ENCODE results near the gene HPCA. TPM values are rescaled to one million over a fixed set of nuclear protein-coding genes. Genes with fewer than 3 reads are reported as not detected.

The HPCA gene
- total and polyA plus RNA-seq, 2 of the 4 experiments (the other 2 are of a cell fraction), result 0.22 TPM; not detected in 1

DNA sequence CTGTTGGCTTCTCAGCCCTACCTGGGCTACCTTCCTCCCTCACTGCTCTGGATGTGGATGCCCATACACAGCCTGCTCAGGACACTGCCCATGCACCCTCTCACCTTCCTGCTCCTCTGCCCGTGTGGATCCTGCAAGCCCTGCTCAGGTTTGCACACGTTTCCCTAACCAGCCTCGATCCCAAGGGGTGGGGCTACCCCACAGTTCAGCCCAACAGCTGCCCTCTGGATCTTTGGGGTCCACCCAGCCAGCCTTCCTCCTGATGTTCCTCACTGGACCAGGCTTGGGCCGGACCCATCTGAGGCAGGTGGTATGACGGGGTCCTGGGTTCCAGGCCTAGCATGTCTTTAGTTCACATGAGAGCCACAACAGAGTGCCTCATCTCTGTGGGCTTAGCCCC is 10.2 kb downstream of the HPCA start:
- H3K79me1 ChIP-seq (ENCODE audit: low read depth in 1 of 2, low read length in 2 of 2), result peaks cover 0 to 9% of the 10 kb centered on the region in 2 experiments; a peak in 1 of 4 replicates
- no peak overlapping the region for H2BK120ac ChIP-seq (ENCODE audit: low read depth, low read length)
- H2BK15ac ChIP-seq (ENCODE audit: low read depth, low read length), result no peak overlapping the region
- ChIA-PET POLR2A (ENCODE audit: unreplicated experiment) (no interaction called here), CTCF (no interaction called here)
- no peak for ATAC-seq (ENCODE audit: low read depth)
- in situ Hi-C loops (cut with MboI; ENCODE audit: low sequenced_read_pairs), result no loop called here
- no peak overlapping the region for H3K14ac ChIP-seq (replicated peaks; ENCODE audit: low read depth, low read length)
- no peak overlapping the region for H2BK20ac ChIP-seq (ENCODE audit: low read depth, low read length)
- no peaks in the 10 kb centered on the region for H4K20me1 ChIP-seq (ENCODE audit: insufficient read depth, low read length)
- peaks cover 2% of the 10 kb centered on the region; the same call in 1 of the 2 replicates for H3K9me3 ChIP-seq (ENCODE audit: control insufficient read depth, insufficient read depth, low read length)
- H4K8ac ChIP-seq (ENCODE audit: low read depth in 2 of 2, low read length in 2 of 2), result no peak overlapping the region
- H3K18ac ChIP-seq (ENCODE audit: low read depth, low read length), result no peak overlapping the region
- no peak overlapping the region for H3K27ac ChIP-seq (ENCODE audit: insufficient read depth, low read length)
- intact Hi-C loops (cut with micrococcal nuclease), result no loop called here
- no peak overlapping the region for H2AFZ ChIP-seq (replicated peaks; ENCODE audit: low read length, poor library complexity)
- H3K23ac ChIP-seq (ENCODE audit: low read depth, low read length), result no peak overlapping the region
- DNase-seq, result no peak
- TF ChIP-seq FOS (IDR thresholded peaks at IDR 0.05; ENCODE audit: low read depth, low read length), result no peak
- no peak overlapping the region for H3K4me2 ChIP-seq (ENCODE audit: low read depth, low read length)
- H3K27me3 ChIP-seq (ENCODE audit: control insufficient read depth, insufficient read depth, low read length), result peaks cover 12% of the 10 kb centered on the region
- 91% methylated on average over 4 of the region's 5 CpGs; no CpG with 5 or more reads in 1 of the 2 experiments for WGBS, 2 experiments (ENCODE audit: extremely low coverage in 2 of 2, insufficient read length in 1 of 2)
- H4K5ac ChIP-seq (ENCODE audit: low read depth, low read length), result no peak overlapping the region
- H3K56ac ChIP-seq (ENCODE audit: extremely low read depth, insufficient read depth, low read length), result no peak overlapping the region
- peaks cover 6% of the 10 kb centered on the region; the same call in 1 of the 2 replicates for H3K9me1 ChIP-seq (ENCODE audit: insufficient read depth, low read length)
- H2AK9ac ChIP-seq (replicated peaks; ENCODE audit: low read depth, low read length, poor library complexity), result no peak overlapping the region
- H2AK5ac ChIP-seq (ENCODE audit: low read depth, low read length), result no peak overlapping the region
- no TSS peak for BruUV-seq (replicated peaks)
- H3K9ac ChIP-seq (ENCODE audit: low read depth, low read length), result no peak overlapping the region
- H3K36me3 ChIP-seq (ENCODE audit: control insufficient read depth, insufficient read depth, low read length), result peaks cover 1% of the 10 kb centered on the region; the same call in 1 of the 2 replicates
- dilution Hi-C loops (cut with HindIII; ENCODE audit: low sequenced_read_pairs, unreplicated experiment), result no loop called here
- H2BK5ac ChIP-seq (ENCODE audit: low read depth, low read length, poor library complexity, severe bottlenecking), result no peak overlapping the region
- no peak overlapping the region for H3K4me3 ChIP-seq (ENCODE audit: insufficient read depth, low read depth, low read length)
- peaks cover 2% of the 10 kb centered on the region; the same call in 1 of the 2 replicates for H3K4me1 ChIP-seq (ENCODE audit: control insufficient read depth, insufficient read depth, low read length)
- no peak overlapping the region for H3K4ac ChIP-seq (ENCODE audit: low read depth, low read length)
- no peak overlapping the region for H4K91ac ChIP-seq (ENCODE audit: insufficient read depth, low read depth, low read length)

Measured in IMR-90 (cell line).